ENCODE results near the gene RGS7BP.

GRCh38 chr5:64532212-64532611, 26.4 kb downstream of the RGS7BP start:
- no peak for TF ChIP-seq CTCF (conservative IDR thresholded peaks at IDR 0.05 in 1 of 2, IDR thresholded peaks at IDR 0.05 in 1 of 2; ENCODE audit: low read depth in 1 of 2, low read length in 2 of 2)
- TF ChIP-seq EZH2 (IDR thresholded peaks at IDR 0.05; ENCODE audit: low read length, missing control alignments), result no peak

Data from fibroblast of lung (primary cell).